ENCODE data around the gene EXO1.

- TF ChIP-seq CTCF (IDR thresholded peaks at IDR 0.05), result no peak
- TF ChIP-seq NR2C2 (CRISPR knock-in tag; IDR thresholded peaks at IDR 0.05), result no peak
- no peak for TF ChIP-seq ESRRA (CRISPR knock-in tag; IDR thresholded peaks at IDR 0.05; ENCODE audit: borderline replicate concordance)
- TF ChIP-seq, protein P1, sequence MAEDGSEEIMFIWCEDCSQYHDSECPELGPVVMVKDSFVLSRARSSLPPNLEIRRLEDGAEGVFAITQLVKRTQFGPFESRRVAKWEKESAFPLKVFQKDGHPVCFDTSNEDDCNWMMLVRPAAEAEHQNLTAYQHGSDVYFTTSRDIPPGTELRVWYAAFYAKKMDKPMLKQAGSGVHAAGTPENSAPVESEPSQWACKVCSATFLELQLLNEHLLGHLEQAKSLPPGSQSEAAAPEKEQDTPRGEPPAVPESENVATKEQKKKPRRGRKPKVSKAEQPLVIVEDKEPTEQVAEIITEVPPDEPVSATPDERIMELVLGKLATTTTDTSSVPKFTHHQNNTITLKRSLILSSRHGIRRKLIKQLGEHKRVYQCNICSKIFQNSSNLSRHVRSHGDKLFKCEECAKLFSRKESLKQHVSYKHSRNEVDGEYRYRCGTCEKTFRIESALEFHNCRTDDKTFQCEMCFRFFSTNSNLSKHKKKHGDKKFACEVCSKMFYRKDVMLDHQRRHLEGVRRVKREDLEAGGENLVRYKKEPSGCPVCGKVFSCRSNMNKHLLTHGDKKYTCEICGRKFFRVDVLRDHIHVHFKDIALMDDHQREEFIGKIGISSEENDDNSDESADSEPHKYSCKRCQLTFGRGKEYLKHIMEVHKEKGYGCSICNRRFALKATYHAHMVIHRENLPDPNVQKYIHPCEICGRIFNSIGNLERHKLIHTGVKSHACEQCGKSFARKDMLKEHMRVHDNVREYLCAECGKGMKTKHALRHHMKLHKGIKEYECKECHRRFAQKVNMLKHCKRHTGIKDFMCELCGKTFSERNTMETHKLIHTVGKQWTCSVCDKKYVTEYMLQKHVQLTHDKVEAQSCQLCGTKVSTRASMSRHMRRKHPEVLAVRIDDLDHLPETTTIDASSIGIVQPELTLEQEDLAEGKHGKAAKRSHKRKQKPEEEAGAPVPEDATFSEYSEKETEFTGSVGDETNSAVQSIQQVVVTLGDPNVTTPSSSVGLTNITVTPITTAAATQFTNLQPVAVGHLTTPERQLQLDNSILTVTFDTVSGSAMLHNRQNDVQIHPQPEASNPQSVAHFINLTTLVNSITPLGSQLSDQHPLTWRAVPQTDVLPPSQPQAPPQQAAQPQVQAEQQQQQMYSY (CRISPR knock-in tag; IDR thresholded peaks at IDR 0.05), result no peak
Measured at GRCh38 chr1:241870336-241870735, 22.3 kb downstream of the EXO1 start.
